HepG2 (cell line): ENCODE data around the gene TUT1. TPM values are rescaled to one million over a fixed set of nuclear protein-coding genes. Genes with fewer than 3 reads are reported as not detected.

ENCODE experiments used
- ATF5 ChIP-seq: sonication (generic); formaldehyde crosslinking; IDR thresholded peaks from 2 replicates; pipeline ENCODE4 v1.4.0; 2020; ENCODE audit warnings: mild to moderate bottlenecking, low read depth, missing genetic modification reagents
- ATM ChIP-seq: fragments of 450-650 bp; IDR thresholded peaks from 2 replicates; pipeline ENCODE4 v1.7.1; 2017; ENCODE audit warnings: mild to moderate bottlenecking, borderline replicate concordance
- CBX2 ChIP-seq, 2 experiments: fragments of 200-600 bp in 1 of 2; sonication (generic); formaldehyde crosslinking in 1 of 2; IDR thresholded peaks; 2 replicates each; pipeline versions ENCODE4 v1.7.0 to v1.8.1; 2018 to 2022; ENCODE audit warnings: low read depth in 2 of 2, low read length in 1 of 2, mild to moderate bottlenecking in 1 of 2, missing genetic modification reagents in 1 of 2
- GZF1 ChIP-seq: sonication (generic); formaldehyde crosslinking; IDR thresholded peaks from 2 replicates; pipeline ENCODE4 v1.5.1; 2020; ENCODE audit warnings: mild to moderate bottlenecking, missing genetic modification reagents
- ISL2 ChIP-seq: sonication (generic); formaldehyde crosslinking; IDR thresholded peaks from 2 replicates; pipeline ENCODE4 v1.5.0; 2020; ENCODE audit warnings: missing genetic modification reagents
- KAT8 ChIP-seq: IDR thresholded peaks from 2 replicates; pipeline ENCODE4 v1.6.1; 2016; ENCODE audit warnings: missing genetic modification reagents, missing compliant biosample characterization
- KMT2A ChIP-seq: sonication (generic); formaldehyde crosslinking; IDR thresholded peaks from 2 replicates; pipeline ENCODE4 v1.4.0; 2020; ENCODE audit warnings: missing genetic modification reagents
- SAFB2 ChIP-seq: sonication (generic); formaldehyde crosslinking; IDR thresholded peaks from 2 replicates; pipeline ENCODE4 v1.5.1; 2020; ENCODE audit warnings: missing genetic modification reagents, low read depth, mild to moderate bottlenecking, borderline replicate concordance
- TBX2 ChIP-seq: sonication (generic); formaldehyde crosslinking; IDR thresholded peaks from 2 replicates; pipeline ENCODE4 v1.5.0; 2020; ENCODE audit warnings: missing genetic modification reagents, mild to moderate bottlenecking, borderline replicate concordance
- TEAD3 ChIP-seq: optimal IDR thresholded peaks from 2 replicates; pipeline ENCODE3; 2016; ENCODE audit warnings: borderline replicate concordance
- XRCC5 ChIP-seq: fragments of 200-400 bp; formaldehyde crosslinking; optimal IDR thresholded peaks from 2 replicates; pipeline ENCODE3; 2017; ENCODE audit warnings: mild to moderate bottlenecking, low read length
- ZFY ChIP-seq: sonication (generic); formaldehyde crosslinking; IDR thresholded peaks from 2 replicates; pipeline ENCODE4 v1.4.0; 2020; ENCODE audit warnings: missing genetic modification reagents
- ZNF121 ChIP-seq: sonication (generic); formaldehyde crosslinking; IDR thresholded peaks from 2 replicates; pipeline ENCODE4 v1.5.0; 2020; ENCODE audit warnings: mild to moderate bottlenecking, missing genetic modification reagents
- ZNF451 ChIP-seq: sonication (generic); formaldehyde crosslinking; IDR thresholded peaks from 2 replicates; pipeline ENCODE4 v1.5.0; 2020; ENCODE audit warnings: mild to moderate bottlenecking, missing genetic modification reagents
- polyA plus RNA-seq, 8 experiments: library from polyadenylated mRNA; depleted of rRNA in 3 of 8; stranded (reverse) in 7 of 8; unstranded in 1 of 8; fragments of >200 nt; fragmentation: Illumina TruSeq in 4 of 8; extraction: Trizol in 4 of 8; gene quantifications; 2 replicates each; pipeline versions ENCODE4 v1.2.1 to v1.2.3, GENCODE V29; 2011 to 2016; ENCODE audit warnings: low read depth in 4 of 8, missing spikeins in 1 of 8, mixed read lengths in 1 of 8; ENCODE audit not compliant: insufficient read depth in 1 of 8
- total RNA-seq, 5 experiments: library from RNA; depleted of rRNA; stranded (reverse); fragments of >200 nt; fragmentation: Illumina TruSeq; extraction: Trizol; gene quantifications; 2 replicates each; pipeline ENCODE4 v1.2.3, GENCODE V29; 2016; ENCODE audit warnings: low read depth in 1 of 5
- TF ChIP-seq, protein P1 (sequence below): sonication (generic); formaldehyde crosslinking; IDR thresholded peaks from 2 replicates; pipeline ENCODE4 v1.8.1; 2023; ENCODE audit warnings: missing genetic modification reagents, mild to moderate bottlenecking, borderline replicate concordance
- TF ChIP-seq, protein P2 (sequence below): sonication (generic); formaldehyde crosslinking; IDR thresholded peaks from 2 replicates; pipeline ENCODE4 v1.4.0; 2020; ENCODE audit warnings: mild to moderate bottlenecking, missing genetic modification reagents
- TF ChIP-seq, protein P3 (sequence below): sonication (generic); formaldehyde crosslinking; IDR thresholded peaks from 2 replicates; pipeline ENCODE4 v1.8.0; 2022; ENCODE audit warnings: missing genetic modification reagents, mild to moderate bottlenecking, moderate library complexity, borderline replicate concordance
- TF ChIP-seq, protein P4 (sequence below): sonication (generic); formaldehyde crosslinking; IDR thresholded peaks from 2 replicates; pipeline ENCODE4 v1.4.0; 2020; ENCODE audit warnings: missing genetic modification reagents
- TF ChIP-seq, protein P5 (sequence below): sonication (generic); formaldehyde crosslinking; IDR thresholded peaks from 2 replicates; pipeline ENCODE4 v1.5.1; 2020; ENCODE audit warnings: mild to moderate bottlenecking, missing genetic modification reagents

The TUT1 gene
- total and polyA plus RNA-seq, 2 of the 13 experiments (the other 11 are each of a cell fraction or from before 2014, with no cell fraction given): 9.7 to 14.3 TPM

GRCh38 chr11:62548545-62549335, 42.6 kb downstream of the TUT1 start (continued):
- TF ChIP-seq ATF5 (CRISPR knock-in tag): no peak
- TF ChIP-seq TEAD3 (CRISPR knock-in tag): peak; percentile 50
- TF ChIP-seq, protein P1, sequence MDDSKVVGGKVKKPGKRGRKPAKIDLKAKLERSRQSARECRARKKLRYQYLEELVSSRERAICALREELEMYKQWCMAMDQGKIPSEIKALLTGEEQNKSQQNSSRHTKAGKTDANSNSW (CRISPR knock-in tag): no peak
- no peak for TF ChIP-seq SAFB2 (CRISPR knock-in tag)
- TF ChIP-seq, protein P2, sequence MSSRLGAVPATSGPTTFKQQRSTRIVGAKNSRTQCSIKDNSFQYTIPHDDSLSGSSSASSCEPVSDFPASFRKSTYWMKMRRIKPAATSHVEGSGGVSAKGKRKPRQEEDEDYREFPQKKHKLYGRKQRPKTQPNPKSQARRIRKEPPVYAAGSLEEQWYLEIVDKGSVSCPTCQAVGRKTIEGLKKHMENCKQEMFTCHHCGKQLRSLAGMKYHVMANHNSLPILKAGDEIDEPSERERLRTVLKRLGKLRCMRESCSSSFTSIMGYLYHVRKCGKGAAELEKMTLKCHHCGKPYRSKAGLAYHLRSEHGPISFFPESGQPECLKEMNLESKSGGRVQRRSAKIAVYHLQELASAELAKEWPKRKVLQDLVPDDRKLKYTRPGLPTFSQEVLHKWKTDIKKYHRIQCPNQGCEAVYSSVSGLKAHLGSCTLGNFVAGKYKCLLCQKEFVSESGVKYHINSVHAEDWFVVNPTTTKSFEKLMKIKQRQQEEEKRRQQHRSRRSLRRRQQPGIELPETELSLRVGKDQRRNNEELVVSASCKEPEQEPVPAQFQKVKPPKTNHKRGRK: no peak
- 0 out of 2 replicates have a peak, but pooled peaks have one; percentile 24 for TF ChIP-seq ZNF451 (CRISPR knock-in tag)
- peak; percentile 46; the same call in 1 of the 2 replicates for TF ChIP-seq ISL2 (CRISPR knock-in tag)
- TF ChIP-seq ZFY (CRISPR knock-in tag): peak; percentile 49; the same call in 1 of the 2 replicates
- peak; percentile 37 for TF ChIP-seq XRCC5
- TF ChIP-seq, protein P3, sequence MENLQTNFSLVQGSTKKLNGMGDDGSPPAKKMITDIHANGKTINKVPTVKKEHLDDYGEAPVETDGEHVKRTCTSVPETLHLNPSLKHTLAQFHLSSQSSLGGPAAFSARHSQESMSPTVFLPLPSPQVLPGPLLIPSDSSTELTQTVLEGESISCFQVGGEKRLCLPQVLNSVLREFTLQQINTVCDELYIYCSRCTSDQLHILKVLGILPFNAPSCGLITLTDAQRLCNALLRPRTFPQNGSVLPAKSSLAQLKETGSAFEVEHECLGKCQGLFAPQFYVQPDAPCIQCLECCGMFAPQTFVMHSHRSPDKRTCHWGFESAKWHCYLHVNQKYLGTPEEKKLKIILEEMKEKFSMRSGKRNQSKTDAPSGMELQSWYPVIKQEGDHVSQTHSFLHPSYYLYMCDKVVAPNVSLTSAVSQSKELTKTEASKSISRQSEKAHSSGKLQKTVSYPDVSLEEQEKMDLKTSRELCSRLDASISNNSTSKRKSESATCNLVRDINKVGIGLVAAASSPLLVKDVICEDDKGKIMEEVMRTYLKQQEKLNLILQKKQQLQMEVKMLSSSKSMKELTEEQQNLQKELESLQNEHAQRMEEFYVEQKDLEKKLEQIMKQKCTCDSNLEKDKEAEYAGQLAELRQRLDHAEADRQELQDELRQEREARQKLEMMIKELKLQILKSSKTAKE: peak; percentile 59
- TF ChIP-seq TBX2: peak; percentile 36; the same call in 1 of the 2 replicates
- 0 out of 2 replicates have a peak, but pooled peaks have one; percentile 63 for TF ChIP-seq GZF1 (CRISPR knock-in tag)
- peak; percentile 49; the same call in 1 of the 2 replicates for TF ChIP-seq KMT2A (CRISPR knock-in tag)
- 0 out of 2 replicates have a peak, but pooled peaks have one; percentile 60 for TF ChIP-seq KAT8 (CRISPR knock-in tag)
- TF ChIP-seq ATM: no peak
- TF ChIP-seq CBX2 (IDR thresholded peaks at IDR 0.05; ENCODE audit: low read depth, low read length): no peak
- TF ChIP-seq CBX2 (CRISPR knock-in tag; IDR thresholded peaks at IDR 0.05; ENCODE audit: low read depth): no peak
- TF ChIP-seq, protein P4, sequence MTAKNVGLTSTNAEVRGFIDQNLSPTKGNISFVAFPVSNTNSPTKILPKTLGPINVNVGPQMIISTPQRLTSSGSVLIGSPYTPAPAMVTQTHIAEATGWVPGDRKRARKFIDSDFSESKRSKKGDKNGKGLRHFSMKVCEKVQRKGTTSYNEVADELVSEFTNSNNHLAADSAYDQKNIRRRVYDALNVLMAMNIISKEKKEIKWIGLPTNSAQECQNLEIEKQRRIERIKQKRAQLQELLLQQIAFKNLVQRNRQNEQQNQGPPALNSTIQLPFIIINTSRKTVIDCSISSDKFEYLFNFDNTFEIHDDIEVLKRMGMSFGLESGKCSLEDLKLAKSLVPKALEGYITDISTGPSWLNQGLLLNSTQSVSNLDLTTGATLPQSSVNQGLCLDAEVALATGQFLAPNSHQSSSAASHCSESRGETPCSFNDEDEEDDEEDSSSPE (CRISPR knock-in tag): peak; percentile 30; the same call in 1 of the 2 replicates
- TF ChIP-seq, protein P5, sequence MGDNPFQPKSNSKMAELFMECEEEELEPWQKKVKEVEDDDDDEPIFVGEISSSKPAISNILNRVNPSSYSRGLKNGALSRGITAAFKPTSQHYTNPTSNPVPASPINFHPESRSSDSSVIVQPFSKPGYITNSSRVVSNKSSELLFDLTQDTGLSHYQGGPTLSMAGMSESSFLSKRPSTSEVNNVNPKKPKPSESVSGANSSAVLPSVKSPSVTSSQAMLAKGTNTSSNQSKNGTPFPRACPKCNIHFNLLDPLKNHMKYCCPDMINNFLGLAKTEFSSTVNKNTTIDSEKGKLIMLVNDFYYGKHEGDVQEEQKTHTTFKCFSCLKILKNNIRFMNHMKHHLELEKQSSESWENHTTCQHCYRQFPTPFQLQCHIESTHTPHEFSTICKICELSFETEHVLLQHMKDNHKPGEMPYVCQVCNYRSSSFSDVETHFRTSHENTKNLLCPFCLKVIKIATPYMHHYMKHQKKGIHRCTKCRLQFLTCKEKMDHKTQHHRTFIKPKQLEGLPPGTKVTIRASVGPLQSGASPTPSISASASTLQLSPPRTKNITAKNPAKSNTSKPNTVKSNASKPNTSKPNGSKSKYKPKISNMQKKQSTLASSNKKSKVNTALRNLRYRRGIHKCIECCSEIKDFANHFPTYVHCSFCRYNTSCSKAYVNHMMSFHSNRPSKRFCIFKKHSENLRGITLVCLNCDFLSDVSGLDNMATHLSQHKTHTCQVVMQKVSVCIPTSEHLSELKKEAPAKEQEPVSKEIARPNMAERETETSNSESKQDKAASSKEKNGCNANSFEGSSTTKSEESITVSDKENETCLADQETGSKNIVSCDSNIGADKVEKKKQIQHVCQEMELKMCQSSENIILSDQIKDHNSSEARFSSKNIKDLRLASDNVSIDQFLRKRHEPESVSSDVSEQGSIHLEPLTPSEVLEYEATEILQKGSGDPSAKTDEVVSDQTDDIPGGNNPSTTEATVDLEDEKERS (CRISPR knock-in tag): peak; percentile 80; the same call in 1 of the 2 replicates
- peak; percentile 58; the same call in 1 of the 2 replicates for TF ChIP-seq ZNF121
